ENCODE measurements around the gene HOXA9. TPM values are rescaled to one million over a fixed set of nuclear protein-coding genes. Genes with fewer than 3 reads are reported as not detected.
A peak's percentile ranks its signal among the peaks of the same experiment; 100 is the strongest.

The HOXA9 gene
- total RNA-seq, 4 donors from 2014 or later: 0.54 to 0.89 TPM; not detected in 2

DNA sequence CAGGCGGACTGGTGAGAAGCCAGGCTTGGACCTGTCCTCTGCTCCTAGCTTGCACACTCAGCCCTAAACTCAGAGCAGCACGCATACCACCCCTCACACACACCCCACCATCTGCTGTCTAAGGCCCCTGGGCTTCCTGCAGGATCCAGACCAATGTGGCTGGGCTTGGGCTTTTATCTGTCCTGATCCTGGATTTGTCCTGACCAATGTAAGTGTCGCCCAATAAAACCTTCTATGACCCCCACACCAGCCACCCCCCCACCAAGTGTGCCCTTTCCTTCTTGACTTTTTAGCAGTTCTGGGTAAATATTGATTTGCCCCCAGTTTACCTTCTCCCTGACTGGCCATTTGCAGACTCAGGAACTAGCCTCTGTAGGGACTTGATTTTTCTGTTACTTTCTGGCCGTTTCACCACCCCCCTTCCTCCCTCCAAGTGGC is 36.3 kb upstream of the HOXA9 start:
- no peaks in the 10 kb centered on the region for H3K36me3 ChIP-seq
- no peaks in the 10 kb centered on the region for H3K9me3 ChIP-seq
- no peak overlapping the region for H3K27ac ChIP-seq
- H3K27me3 ChIP-seq: peaks cover 100% of the 10 kb centered on the region
- peaks cover 0 to 65% (median 13%) of the 10 kb centered on the region in 3 donors for H3K4me1 ChIP-seq
- ATAC-seq: no peak
- TF ChIP-seq POLR2A (IDR thresholded peaks at IDR 0.05): no peak
- TF ChIP-seq, protein P1, sequence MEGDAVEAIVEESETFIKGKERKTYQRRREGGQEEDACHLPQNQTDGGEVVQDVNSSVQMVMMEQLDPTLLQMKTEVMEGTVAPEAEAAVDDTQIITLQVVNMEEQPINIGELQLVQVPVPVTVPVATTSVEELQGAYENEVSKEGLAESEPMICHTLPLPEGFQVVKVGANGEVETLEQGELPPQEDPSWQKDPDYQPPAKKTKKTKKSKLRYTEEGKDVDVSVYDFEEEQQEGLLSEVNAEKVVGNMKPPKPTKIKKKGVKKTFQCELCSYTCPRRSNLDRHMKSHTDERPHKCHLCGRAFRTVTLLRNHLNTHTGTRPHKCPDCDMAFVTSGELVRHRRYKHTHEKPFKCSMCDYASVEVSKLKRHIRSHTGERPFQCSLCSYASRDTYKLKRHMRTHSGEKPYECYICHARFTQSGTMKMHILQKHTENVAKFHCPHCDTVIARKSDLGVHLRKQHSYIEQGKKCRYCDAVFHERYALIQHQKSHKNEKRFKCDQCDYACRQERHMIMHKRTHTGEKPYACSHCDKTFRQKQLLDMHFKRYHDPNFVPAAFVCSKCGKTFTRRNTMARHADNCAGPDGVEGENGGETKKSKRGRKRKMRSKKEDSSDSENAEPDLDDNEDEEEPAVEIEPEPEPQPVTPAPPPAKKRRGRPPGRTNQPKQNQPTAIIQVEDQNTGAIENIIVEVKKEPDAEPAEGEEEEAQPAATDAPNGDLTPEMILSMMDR (IDR thresholded peaks at IDR 0.05): no peak
- TF ChIP-seq POLR2AphosphoS5 (IDR thresholded peaks at IDR 0.05): no peak
- no peak for TF ChIP-seq EP300 (IDR thresholded peaks at IDR 0.05)
- no peak overlapping the region for H3K4me3 ChIP-seq
- 11 to 29% methylated on average over 4 of the region's 4 CpGs for WGBS, 2 donors (ENCODE audit: low coverage in 1 of 2)

DNA sequence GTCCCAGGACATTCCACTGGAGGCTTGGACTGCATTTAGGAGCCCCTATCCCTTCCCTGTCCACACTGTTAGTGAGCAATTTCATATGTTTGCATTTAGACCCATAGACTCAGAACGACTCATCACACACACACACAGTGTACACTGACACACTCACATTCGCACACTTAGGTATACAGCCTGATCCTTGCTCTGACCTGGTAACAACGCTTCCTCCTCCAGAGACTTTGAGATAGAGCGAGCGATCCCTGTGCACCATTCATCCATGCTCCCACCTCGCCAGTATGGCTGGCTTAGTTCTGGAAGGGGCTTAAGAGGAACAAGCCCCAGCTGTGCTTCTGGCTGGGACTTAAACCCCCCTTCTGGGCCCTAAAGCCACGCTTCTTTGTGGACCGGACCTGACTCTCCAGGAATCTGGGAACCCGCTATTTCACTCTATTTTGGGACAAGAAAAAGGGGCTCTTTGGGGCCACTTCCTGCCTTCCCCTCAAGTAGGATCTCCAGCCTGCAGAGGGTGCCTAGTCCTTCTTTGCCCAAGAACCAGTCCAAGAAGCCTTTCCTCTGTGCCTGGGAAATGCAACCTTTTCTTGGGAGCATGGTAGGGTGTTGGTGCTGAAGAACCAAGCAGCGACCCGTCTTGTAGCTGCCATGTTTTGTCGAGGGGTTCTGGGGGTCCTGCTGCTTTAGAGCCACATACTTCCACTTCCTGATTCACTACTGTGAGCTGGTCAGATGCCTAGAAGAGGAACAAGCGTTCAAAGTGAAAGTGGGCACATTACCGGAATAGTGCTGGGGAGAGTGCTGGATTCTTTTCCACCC is 35.6 kb upstream of the HOXA9 start:
- H3K9me3 ChIP-seq: no peaks in the 10 kb centered on the region
- H3K27me3 ChIP-seq: peaks cover 100% of the 10 kb centered on the region
- no peak for ATAC-seq
- H3K36me3 ChIP-seq: no peaks in the 10 kb centered on the region
- peaks cover 0 to 68% (median 13%) of the 10 kb centered on the region in 3 donors for H3K4me1 ChIP-seq
- no peak overlapping the region for H3K4me3 ChIP-seq
- WGBS, 2 donors (ENCODE audit: low coverage in 1 of 2): 12% methylated on average over 5 to 7 of the region's 14 CpGs
- TF ChIP-seq POLR2A (IDR thresholded peaks at IDR 0.05) (no peak), POLR2AphosphoS5 (IDR thresholded peaks at IDR 0.05) (no peak), EP300 (IDR thresholded peaks at IDR 0.05) (no peak)
- TF ChIP-seq, protein P1 (IDR thresholded peaks at IDR 0.05): no peak
- no peak overlapping the region for H3K27ac ChIP-seq

DNA sequence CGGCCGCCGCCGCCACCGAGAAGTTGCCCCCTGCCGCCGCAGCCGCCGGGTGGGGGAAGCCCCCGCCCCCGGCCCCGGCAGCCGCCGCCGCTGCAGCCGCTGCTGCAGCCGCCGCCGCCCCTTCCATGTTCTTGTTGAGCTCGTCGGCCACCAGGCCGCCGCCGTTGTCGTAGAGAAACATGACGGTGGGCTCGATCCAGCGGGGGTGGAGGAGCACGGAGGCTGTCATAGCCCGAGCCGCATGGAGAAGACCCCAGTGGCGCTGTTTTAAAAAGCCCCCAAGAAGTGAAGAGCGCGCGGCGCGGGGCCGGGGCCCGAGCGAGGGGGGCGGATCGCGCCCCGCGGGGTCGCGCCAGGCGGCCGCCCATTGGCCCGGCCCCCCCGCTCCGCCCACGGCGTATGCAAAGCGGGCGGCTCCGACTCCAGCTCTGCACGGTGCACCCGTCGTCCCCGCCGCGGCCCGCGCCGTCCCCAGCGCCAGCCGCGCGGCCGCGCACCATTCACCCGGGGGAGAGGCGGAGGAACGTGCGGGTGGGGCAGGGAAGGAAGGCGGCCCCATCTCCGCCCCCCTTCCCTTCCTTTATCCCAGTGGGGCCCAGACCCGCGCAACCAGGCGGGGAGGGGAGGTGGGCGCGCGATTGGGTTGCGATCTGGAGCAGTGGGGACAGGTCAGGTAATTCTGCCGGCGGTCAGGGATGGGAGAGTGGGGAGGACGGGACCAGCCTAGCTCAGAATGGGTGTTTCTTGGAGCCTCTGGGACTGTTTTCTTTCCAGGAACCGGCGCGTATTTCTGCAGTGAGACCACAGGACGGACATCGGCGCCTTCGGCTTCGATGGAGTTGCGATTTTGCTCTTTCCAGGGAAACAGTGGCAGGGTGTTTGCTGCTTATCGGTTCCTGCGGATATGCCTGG is 34.8 kb upstream of the HOXA9 start, which contains the start of gene HOXA13:
Gene HOXA13 (minus strand): TSS at position 243 of the 912 bp plus-strand sequence. CDS start 14 bp downstream, at position 229.
- Histone ChIP-seq H3K4me3 (peak within 1 kb of the TSS in 1 of 2 donors; percentile 36), H3K27ac (no peak within 1 kb of the TSS), H3K36me3 (no peaks in the 10 kb centered on the region), H3K4me1 (peaks cover 0 to 59% (median 10%) of the 10 kb centered on the region in 3 donors), H3K9me3 (no peaks in the 10 kb centered on the region), H3K27me3 (peaks cover 100% of the 10 kb centered on the region)
- 2% methylated on average over 15 of the region's 99 CpGs; no CpG with 5 or more reads in 1 of the 2 donors for WGBS, 2 donors (ENCODE audit: low coverage in 1 of 2)
- ATAC-seq: no peak
- no peak for TF ChIP-seq POLR2AphosphoS5 (IDR thresholded peaks at IDR 0.05)
- TF ChIP-seq, protein P1 (IDR thresholded peaks at IDR 0.05): no peak
- no peak for TF ChIP-seq POLR2A (IDR thresholded peaks at IDR 0.05)
- TF ChIP-seq EP300 (IDR thresholded peaks at IDR 0.05): no peak

DNA sequence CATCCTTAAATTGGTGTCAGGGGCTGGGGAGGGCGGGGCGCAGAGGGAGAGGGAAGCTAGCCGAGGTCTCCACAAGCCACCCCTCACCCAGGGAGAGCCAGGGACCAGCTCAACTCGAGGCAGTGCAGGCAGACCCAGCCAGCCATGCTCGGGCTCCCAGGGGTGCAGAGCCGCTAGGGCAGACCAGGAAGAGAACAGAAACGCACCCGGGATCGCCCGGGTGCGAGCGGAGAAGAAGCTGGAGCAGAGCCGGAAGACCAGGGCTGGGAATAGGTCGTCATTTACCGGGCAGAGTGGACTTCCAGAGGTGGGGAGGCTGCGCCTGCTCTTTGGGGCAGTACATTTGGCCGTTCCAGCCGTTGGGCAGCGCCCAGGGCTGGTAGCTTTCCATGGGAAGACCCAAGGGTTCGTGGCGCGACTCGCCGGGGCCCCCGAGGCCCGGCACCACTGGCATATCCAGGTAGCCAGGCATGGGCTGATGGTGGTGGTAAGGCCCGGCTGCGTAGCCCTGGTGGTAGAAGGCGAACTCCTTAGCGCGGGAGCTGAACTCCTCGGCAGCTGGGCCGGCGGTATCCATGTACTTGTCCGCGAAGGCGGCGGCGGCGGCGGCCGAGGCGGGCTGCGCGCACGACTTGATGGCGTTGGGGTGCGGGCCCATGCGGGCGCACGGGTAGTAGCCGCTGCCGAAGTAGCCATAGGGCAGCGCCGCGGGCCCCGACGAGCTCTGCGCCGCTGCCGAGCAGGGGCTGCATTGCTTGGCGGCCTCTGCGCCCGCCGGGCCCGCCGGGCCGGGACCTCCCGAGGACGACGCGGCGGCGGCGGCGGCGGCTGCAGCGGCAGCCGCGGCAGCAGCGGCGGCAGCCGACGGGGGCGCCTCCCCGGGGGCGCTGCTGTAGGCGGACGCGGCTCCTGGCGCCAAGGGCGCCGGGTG is 33.8 kb upstream of the HOXA9 start:
- peak; percentile 11 for ATAC-seq
- WGBS, 2 donors (ENCODE audit: low coverage in 1 of 2): 4% methylated on average over 3 of the region's 93 CpGs; no CpG with 5 or more reads in 1 of the 2 donors
- Histone ChIP-seq H3K4me3 (peak overlapping the region in 1 of 2 donors; percentile 36), H3K9me3 (no peaks in the 10 kb centered on the region), H3K27me3 (peaks cover 100% of the 10 kb centered on the region), H3K27ac (no peak overlapping the region), H3K4me1 (peaks cover 0 to 51% (median 10%) of the 10 kb centered on the region in 3 donors), H3K36me3 (no peaks in the 10 kb centered on the region)
- TF ChIP-seq EP300 (IDR thresholded peaks at IDR 0.05) (no peak), POLR2A (IDR thresholded peaks at IDR 0.05) (no peak), POLR2AphosphoS5 (IDR thresholded peaks at IDR 0.05) (no peak)
- TF ChIP-seq, protein P1 (IDR thresholded peaks at IDR 0.05): no peak
